ENCODE data around the gene EIF4ENIF1. TPM values are rescaled to one million over a fixed set of nuclear protein-coding genes. Genes with fewer than 3 reads are reported as not detected.

Gene EIF4ENIF1
- total and polyA plus RNA-seq, 2 donors: 12.1 to 12.3 TPM

DNA sequence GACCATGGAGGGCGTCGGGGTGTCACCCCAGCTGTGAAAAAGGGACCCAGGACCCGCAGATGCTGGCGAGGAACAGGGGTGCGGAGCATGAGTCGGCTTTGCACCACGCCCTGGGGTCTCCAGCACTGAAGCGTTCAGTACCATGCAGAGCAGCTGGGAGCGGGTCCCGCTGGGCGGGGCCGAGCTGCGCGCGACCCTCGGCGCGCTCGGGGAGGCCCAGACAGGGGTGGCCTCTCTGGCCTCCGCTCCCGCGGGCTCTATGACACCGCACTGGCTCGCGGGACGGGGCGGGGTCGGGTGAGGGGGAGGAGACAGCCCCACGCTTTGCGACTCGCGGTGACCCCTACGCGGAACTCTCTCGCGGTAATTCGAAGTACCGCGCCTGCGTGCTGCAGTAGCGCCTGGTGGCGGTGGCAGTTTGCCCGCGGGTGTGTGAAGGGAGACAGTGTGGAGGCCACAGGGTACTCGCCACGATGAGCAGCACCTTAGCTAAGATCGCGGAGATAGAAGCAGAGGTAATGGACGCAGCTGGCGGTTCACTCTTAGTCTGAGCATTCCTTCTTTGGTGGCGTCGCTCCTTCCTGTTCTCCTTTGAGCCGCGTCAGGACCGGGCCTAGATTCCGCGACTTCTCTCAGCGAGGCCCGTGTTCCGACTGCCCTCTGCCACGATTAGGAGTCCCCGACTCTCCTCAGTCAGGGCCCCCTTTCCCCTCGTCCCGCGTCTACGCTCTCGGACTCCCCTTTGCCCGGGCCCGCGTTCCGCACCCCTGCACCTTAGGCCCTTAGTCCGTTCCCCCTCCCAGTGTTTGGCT, 90.2 kb downstream of the EIF4ENIF1 start, which contains the start of gene DRG1:
TSS of gene DRG1 (plus strand) at position 394 of the 812 bp plus-strand sequence. CDS start at position 474, 80 bp downstream.
- DNase-seq (ENCODE audit: low read depth in 6 of 9, low spot score in 9 of 9): peak; percentile 86 to 97 (median 94)
- Histone ChIP-seq H3K27me3 (ENCODE audit: control insufficient read depth in 2 of 2, insufficient read depth in 1 of 2, low read length in 1 of 2) (no peaks in the 10 kb centered on the region), H3K27ac (ENCODE audit: low read depth in 1 of 2, low read length in 1 of 2) (peak within 1 kb of the TSS; percentile 87 to 88), H3K4me3 (ENCODE audit: low read length in 2 of 2) (peak within 1 kb of the TSS; percentile 85 to 90), H3K4me1 (ENCODE audit: control insufficient read depth in 2 of 2, insufficient read depth in 2 of 2, low read length in 2 of 2) (peaks cover 8 to 14% of the 10 kb centered on the region in 2 donors), H3K9me3 (ENCODE audit: control insufficient read depth in 2 of 2, insufficient read depth in 1 of 2, low read length in 1 of 2) (peaks cover 0 to 1% of the 10 kb centered on the region in 2 donors), H3K36me3 (ENCODE audit: control insufficient read depth in 2 of 2, insufficient read depth in 2 of 2, low read length in 1 of 2) (peaks cover 15 to 20% of the 10 kb centered on the region in 2 donors)
- under 1% methylated on average over 72 of the region's 72 CpGs for WGBS

DNA sequence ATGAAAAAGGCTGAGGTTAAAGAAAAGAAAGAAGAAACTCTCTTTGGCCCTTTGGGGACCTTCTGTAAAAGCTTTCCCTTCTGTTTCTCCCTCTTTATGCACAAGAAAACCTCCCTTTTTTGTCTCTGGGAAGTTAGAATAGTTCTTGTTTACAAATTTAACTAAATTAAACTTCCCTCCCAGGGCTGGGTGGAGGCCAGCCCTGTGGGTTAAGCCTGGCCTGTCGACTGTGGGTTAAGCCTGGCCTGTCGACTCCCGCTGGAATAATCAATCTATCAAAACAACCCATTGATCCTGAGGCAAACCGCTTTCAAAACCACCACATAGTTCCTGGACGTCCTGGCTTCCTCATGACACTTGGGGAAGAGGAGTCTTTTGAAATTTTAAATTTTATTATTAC, 91.4 kb downstream of the EIF4ENIF1 start:
- peaks cover 0 to 1% of the 10 kb centered on the region in 2 donors for H3K9me3 ChIP-seq (ENCODE audit: control insufficient read depth in 2 of 2, insufficient read depth in 1 of 2, low read length in 1 of 2)
- H3K4me3 ChIP-seq (ENCODE audit: low read length in 2 of 2): no peak overlapping the region
- H3K27ac ChIP-seq (ENCODE audit: low read depth in 1 of 2, low read length in 1 of 2): no peak overlapping the region
- H3K27me3 ChIP-seq (ENCODE audit: control insufficient read depth in 2 of 2, insufficient read depth in 1 of 2, low read length in 1 of 2): no peaks in the 10 kb centered on the region
- H3K36me3 ChIP-seq (ENCODE audit: control insufficient read depth in 2 of 2, insufficient read depth in 2 of 2, low read length in 1 of 2): peaks cover 4 to 8% of the 10 kb centered on the region in 2 donors
- peaks cover 8 to 14% of the 10 kb centered on the region in 2 donors for H3K4me1 ChIP-seq (ENCODE audit: control insufficient read depth in 2 of 2, insufficient read depth in 2 of 2, low read length in 2 of 2)
- no peak for DNase-seq (ENCODE audit: low read depth in 6 of 9, low spot score in 9 of 9)
- WGBS: 92% methylated on average over 5 of the region's 5 CpGs

DNA sequence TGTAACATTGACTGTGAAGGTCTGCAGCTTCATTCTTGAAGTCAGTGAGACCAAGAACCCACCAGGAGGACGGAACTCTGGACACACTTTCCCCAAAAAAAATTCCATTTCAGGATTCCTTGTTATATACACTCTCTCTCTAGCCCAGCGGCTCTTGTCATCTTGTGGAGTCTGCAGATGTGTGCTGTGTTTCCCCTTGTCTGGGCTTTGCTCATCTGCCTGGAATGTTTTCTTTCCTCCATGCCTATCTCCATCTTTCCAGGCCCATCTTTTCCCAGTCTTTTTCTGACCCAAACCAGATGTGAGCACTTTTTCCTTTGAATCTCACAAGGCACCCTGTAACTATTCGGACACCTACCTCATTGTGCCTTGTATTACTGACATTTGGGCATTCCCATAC, 95.3 kb downstream of the EIF4ENIF1 start:
- H3K27me3 ChIP-seq (ENCODE audit: control insufficient read depth in 2 of 2, insufficient read depth in 1 of 2, low read length in 1 of 2): no peaks in the 10 kb centered on the region
- no peak overlapping the region for H3K27ac ChIP-seq (ENCODE audit: low read depth in 1 of 2, low read length in 1 of 2)
- DNase-seq (ENCODE audit: low read depth in 6 of 9, low spot score in 9 of 9): no peak
- H3K9me3 ChIP-seq (ENCODE audit: control insufficient read depth in 2 of 2, insufficient read depth in 1 of 2, low read length in 1 of 2): no peaks in the 10 kb centered on the region
- H3K36me3 ChIP-seq (ENCODE audit: control insufficient read depth in 2 of 2, insufficient read depth in 2 of 2, low read length in 1 of 2): no peaks in the 10 kb centered on the region
- no peak overlapping the region for H3K4me3 ChIP-seq (ENCODE audit: low read length in 2 of 2)
- 93% methylated on average over 3 of the region's 3 CpGs for WGBS
- H3K4me1 ChIP-seq (ENCODE audit: control insufficient read depth in 2 of 2, insufficient read depth in 2 of 2, low read length in 2 of 2): peaks cover 0 to 5% of the 10 kb centered on the region in 2 donors

- DNase-seq (ENCODE audit: low read depth in 6 of 9, low spot score in 9 of 9): no peak
- Histone ChIP-seq H3K9me3 (ENCODE audit: control insufficient read depth in 2 of 2, insufficient read depth in 1 of 2, low read length in 1 of 2) (no peaks in the 10 kb centered on the region), H3K4me1 (ENCODE audit: control insufficient read depth in 2 of 2, insufficient read depth in 2 of 2, low read length in 2 of 2) (peaks cover 0 to 3% of the 10 kb centered on the region in 2 donors), H3K4me3 (ENCODE audit: low read length in 2 of 2) (no peak overlapping the region), H3K36me3 (ENCODE audit: control insufficient read depth in 2 of 2, insufficient read depth in 2 of 2, low read length in 1 of 2) (no peaks in the 10 kb centered on the region), H3K27ac (ENCODE audit: low read depth in 1 of 2, low read length in 1 of 2) (no peak overlapping the region), H3K27me3 (ENCODE audit: control insufficient read depth in 2 of 2, insufficient read depth in 1 of 2, low read length in 1 of 2) (no peaks in the 10 kb centered on the region)
- 98% methylated on average over 2 of the region's 2 CpGs for WGBS
These were observed 95.7 kb downstream of the EIF4ENIF1 start for GRCh38 chr22:31393893-31394292.

Other genes with a start within 250 kb of the EIF4ENIF1 start
- 64.4 TPM for gene PIK3IP1, start 197.4 kb downstream of the EIF4ENIF1 start, total RNA-seq
- 182 TPM for gene PIK3IP1, start 197.4 kb downstream of the EIF4ENIF1 start, polyA plus RNA-seq
- 25.2 TPM for gene PATZ1, start 143.5 kb downstream of the EIF4ENIF1 start, total RNA-seq
- gene PATZ1, start 143.5 kb downstream of the EIF4ENIF1 start, polyA plus RNA-seq: 33.4 TPM
- 64.2 TPM for gene DRG1, start 90.2 kb downstream of the EIF4ENIF1 start, total RNA-seq
- 45.5 TPM for gene DRG1, start 90.2 kb downstream of the EIF4ENIF1 start, polyA plus RNA-seq
- gene SFI1, start 6.7 kb upstream of the EIF4ENIF1 start, total RNA-seq: 21.6 TPM
- 116 TPM for gene SFI1, start 6.7 kb upstream of the EIF4ENIF1 start, polyA plus RNA-seq
- gene PISD, start 172.4 kb upstream of the EIF4ENIF1 start, total RNA-seq: 18.3 TPM
- gene PISD, start 172.4 kb upstream of the EIF4ENIF1 start, polyA plus RNA-seq: 31.8 TPM